HCT116 (cell line): ENCODE results near the gene SLC6A14.

Source experiments
- CEBPB ChIP-seq: IDR thresholded peaks from 2 replicates; pipeline ENCODE4 v1.6.1; 2012; ENCODE audit warnings: low read depth
- EZH2phosphoT487 ChIP-seq: fragments of 200-600 bp; IDR thresholded peaks from 2 replicates; pipeline ENCODE4 v1.6.1; 2018; ENCODE audit warnings: antibody characterized with exemption, borderline replicate concordance

- TF ChIP-seq EZH2phosphoT487 (no peak), CEBPB (no peak)
Measured at GRCh38 chrX:116493271-116493670, 56.9 kb downstream of the SLC6A14 start.
